ENCODE results near the gene CEL. TPM values are rescaled to one million over a fixed set of nuclear protein-coding genes. Genes with fewer than 3 reads are reported as not detected.
"Not testable (repeated sequence)": the region's sequence is repeated elsewhere in the genome, so short reads cannot be mapped to it uniquely, and the experiment has no call there.

The CEL gene
- total and polyA plus RNA-seq, 10 of the 15 experiments (the other 5 are each of a cell fraction or from before 2014, with no cell fraction given) = 0.05 to 4.1 (median 0.29) TPM; not detected in 2

GRCh38 chr9:133040892-133041479 lies 20.8 kb upstream of the CEL start:
- BruUV-seq (replicated peaks); H3K27me3 ChIP-seq (replicated peaks in 1 of 2; ENCODE audit: control insufficient read depth in 2 of 2, insufficient read depth in 2 of 2, low read length in 1 of 2); H3K4me1 ChIP-seq (ENCODE audit: control insufficient read depth, insufficient read depth, low read length); POLR2A ChIA-PET; DNase-seq (ENCODE audit: low read depth, low spot score); ATAC-seq; H3K27ac ChIP-seq (ENCODE audit: control insufficient read depth, insufficient read depth); H3K4me2 ChIP-seq (ENCODE audit: control insufficient read depth, insufficient read depth); H3K79me2 ChIP-seq (ENCODE audit: control insufficient read depth, insufficient read depth, low read length); H3K4me3 ChIP-seq; H3K9ac ChIP-seq (ENCODE audit: control insufficient read depth, insufficient read depth, low read length); H4K20me1 ChIP-seq (ENCODE audit: control insufficient read depth, insufficient read depth); FAIRE-seq; in situ Hi-C loops (cut with MboI); H3K9me3 ChIP-seq (replicated peaks; ENCODE audit: control insufficient read depth, insufficient read depth, low read length); H2AFZ ChIP-seq (ENCODE audit: control insufficient read depth, low read depth, low read length): not testable (repeated sequence)
- intact Hi-C loops (cut with micrococcal nuclease; ENCODE audit: unreplicated experiment) = loop anchor here (1.0 kb wide), 1 partner anchor 106 kb away; no protein-coding TSS in a partner anchor
- WGBS (ENCODE audit: insufficient coverage, insufficient replicate concordance, low lambda C conversion rate, missing lambda C conversion rate) = 81% methylated on average over 12 of the region's 12 CpGs
- ChIA-PET SMC1A (ENCODE audit: uncharacterized antibody, unreplicated experiment) (interaction anchor here (0.7 to 1.5 kb wide), 5 partner anchors 9 to 106 kb away, joined by 3 to 4 read pairs (median 4); partner anchors contain the start of gene GTF3C5), RAD21 (ENCODE audit: unreplicated experiment) (interaction anchor here (0.6 to 1.5 kb wide), 3 partner anchors 11 to 103 kb away, joined by 3 to 6 read pairs (median 4); partner anchors contain the start of gene GTF3C5), CTCF (interaction anchor here (0.6 to 2.7 kb wide), 7 partner anchors 9 to 107 kb away, joined by 3 to 20 read pairs (median 8); partner anchors contain the start of gene GTF3C5)
- peak; percentile 98 for TF ChIP-seq ZBTB33 (IDR thresholded peaks at IDR 0.05)
- TF ChIP-seq CTCF (IDR thresholded peaks at IDR 0.05 in 2 of 3, conservative IDR thresholded peaks at IDR 0.05 in 1 of 3; ENCODE audit: control insufficient read depth in 2 of 3, extremely low read depth in 1 of 3, insufficient read depth in 1 of 3, low read depth in 3 of 3, low read length in 3 of 3) = peak; percentile 34 to 61 (median 56)
- TF ChIP-seq RAD21 (IDR thresholded peaks at IDR 0.05; ENCODE audit: insufficient read depth, low read depth, low read length) = peak; percentile 53
- H3K36me3 ChIP-seq (ENCODE audit: control insufficient read depth in 2 of 2, insufficient read depth in 2 of 2, low read length in 1 of 2) = peaks cover 19 to 20% of the 10 kb centered on the region in 2 experiments
